GM21515 (cell line): Measurements from ENCODE around the gene SLC11A2.
"Not testable (repeated sequence)": the region's sequence is repeated elsewhere in the genome, so short reads cannot be mapped to it uniquely, and the experiment has no call there.

Experiments used
- ATAC-seq: cut with Tn5 transposase; IDR thresholded peaks from one replicate; pipeline ENCODE4 v1.9.1; 2021; ENCODE audit not compliant: unreplicated experiment

SLC11A2 gene

GRCh38 chr12:51027342-51027835, 1.2 kb upstream of the SLC11A2 start:
- no peak for ATAC-seq

GRCh38 chr12:51025338-51025835, 797 bp downstream of the SLC11A2 start:
- no peak for ATAC-seq

GRCh38 chr12:51023625-51024382, 2.4 kb downstream of the SLC11A2 start:
- ATAC-seq: no peak

- no peak for ATAC-seq
These were observed 4.5 kb downstream of the SLC11A2 start for GRCh38 chr12:51021694-51022093.

GRCh38 chr12:51020448-51021182, 5.6 kb downstream of the SLC11A2 start:
- ATAC-seq: no peak

GRCh38 chr12:51019927-51020326, 6.3 kb downstream of the SLC11A2 start:
- ATAC-seq: no peak

- no peak for ATAC-seq
These were observed 7.2 kb downstream of the SLC11A2 start for GRCh38 chr12:51018956-51019355.

- ATAC-seq: no peak
These were observed 8.7 kb downstream of the SLC11A2 start for GRCh38 chr12:51017452-51017851.

- not testable (repeated sequence) for ATAC-seq
These were observed 11.7 kb downstream of the SLC11A2 start for GRCh38 chr12:51014467-51014866.

- no peak for ATAC-seq
These were observed 12.7 kb downstream of the SLC11A2 start for GRCh38 chr12:51013441-51013840.

- no peak for ATAC-seq
These were observed 13.5 kb downstream of the SLC11A2 start for GRCh38 chr12:51012570-51013236.

- no peak for ATAC-seq
These were observed 14.2 kb downstream of the SLC11A2 start for GRCh38 chr12:51011955-51012354.

- ATAC-seq: no peak
These were observed 17.1 kb downstream of the SLC11A2 start for GRCh38 chr12:51009056-51009440.

- no peak for ATAC-seq
These were observed 17.7 kb downstream of the SLC11A2 start for GRCh38 chr12:51008329-51009055.

GRCh38 chr12:51005671-51006070, 20.5 kb downstream of the SLC11A2 start:
- ATAC-seq: no peak

- ATAC-seq: no peak
These were observed 21.2 kb downstream of the SLC11A2 start for GRCh38 chr12:51005030-51005429.

- ATAC-seq: no peak
These were observed 21.7 kb downstream of the SLC11A2 start for GRCh38 chr12:51004504-51004903.

GRCh38 chr12:51001799-51002198, 24.4 kb downstream of the SLC11A2 start:
- ATAC-seq: no peak

GRCh38 chr12:51000245-51000644, 25.9 kb downstream of the SLC11A2 start:
- no peak for ATAC-seq

GRCh38 chr12:50999093-50999492, 27.1 kb downstream of the SLC11A2 start:
- no peak for ATAC-seq

- ATAC-seq: no peak
These were observed 33.4 kb downstream of the SLC11A2 start for GRCh38 chr12:50992819-50993218.
